HG03354 (cell line): ENCODE measurements around the gene CCR2.
"Not testable (repeated sequence)": the region's sequence is repeated elsewhere in the genome, so short reads cannot be mapped to it uniquely, and the experiment has no call there.

Experiments
- ATAC-seq: cut with Tn5 transposase; IDR thresholded peaks from one replicate; pipeline ENCODE4 v1.9.1; 2021; ENCODE audit warnings: mild to moderate bottlenecking; ENCODE audit not compliant: unreplicated experiment, poor library complexity, severe bottlenecking

The CCR2 gene

DNA sequence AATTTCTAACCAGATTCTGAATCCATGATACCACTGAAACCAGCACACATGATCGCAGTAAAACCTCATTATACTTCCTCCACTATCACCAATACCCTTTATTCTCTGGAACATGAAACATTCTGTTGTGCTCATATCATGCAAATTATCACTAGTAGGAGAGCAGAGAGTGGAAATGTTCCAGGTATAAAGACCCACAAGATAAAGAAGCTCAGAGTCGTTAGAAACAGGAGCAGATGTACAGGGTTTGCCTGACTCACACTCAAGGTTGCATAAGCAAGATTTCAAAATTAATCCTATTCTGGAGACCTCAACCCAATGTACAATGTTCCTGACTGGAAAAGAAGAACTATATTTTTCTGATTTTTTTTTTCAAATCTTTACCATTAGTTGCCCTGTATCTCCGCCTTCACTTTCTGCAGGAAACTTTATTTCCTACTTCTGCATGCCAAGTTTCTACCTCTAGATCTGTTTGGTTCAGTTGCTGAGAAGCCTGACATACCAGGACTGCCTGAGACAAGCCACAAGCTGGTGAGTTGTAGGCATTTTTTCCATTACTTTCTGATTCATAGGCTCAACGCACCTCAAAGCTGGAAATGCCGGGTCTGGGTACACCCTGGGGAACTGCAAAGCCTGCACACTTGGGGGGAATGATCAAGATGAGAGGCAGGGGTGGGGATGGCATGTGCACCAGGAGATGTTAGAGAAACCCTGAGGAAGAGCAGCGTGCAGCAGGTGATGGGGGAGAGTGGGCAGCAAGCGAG is at the start of gene CCR2:
Gene CCR2 (plus strand): TSS at position 465 of the 764 bp plus-strand sequence. CDS start 3,417 bp downstream, outside the sequence.
- ATAC-seq: no peak

DNA sequence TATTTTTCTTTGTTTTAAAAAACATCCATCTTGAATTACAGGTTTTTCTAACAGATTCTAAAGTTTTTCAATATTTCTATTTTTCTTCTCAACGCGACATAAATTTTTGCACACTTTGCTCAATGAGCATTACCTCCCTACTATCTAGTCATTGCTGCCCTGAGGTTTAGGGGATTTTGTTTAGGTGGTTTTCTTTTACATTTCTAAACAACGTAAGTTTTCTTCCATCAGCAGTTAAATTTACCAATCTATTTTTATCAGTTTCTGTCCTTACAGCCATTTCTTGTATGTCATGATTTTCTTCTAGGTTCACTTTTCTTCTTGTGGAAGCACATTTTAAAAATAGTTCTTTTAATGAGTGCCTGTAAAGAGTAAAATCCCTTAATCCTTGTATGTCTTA is 49.2 kb upstream of the CCR2 start:
- no peak for ATAC-seq

DNA sequence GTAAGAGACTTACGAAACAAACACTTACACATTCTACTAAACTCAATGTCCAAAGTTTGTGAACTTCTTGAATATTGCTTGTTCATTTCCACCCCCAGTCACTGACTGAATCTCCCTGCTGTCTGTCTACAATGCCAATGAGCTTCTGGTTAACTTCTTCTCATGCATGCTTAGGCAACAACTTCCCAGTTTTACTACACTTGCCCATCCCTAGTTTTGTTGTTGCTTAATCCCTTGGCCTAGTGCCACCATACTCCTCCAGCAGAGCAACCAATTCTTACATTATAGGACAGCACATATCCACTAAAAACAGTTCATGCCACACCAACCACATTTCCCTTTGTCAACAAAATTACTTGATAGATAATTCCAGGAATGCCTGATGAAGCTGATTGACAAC is 40.9 kb upstream of the CCR2 start:
- ATAC-seq: no peak

DNA sequence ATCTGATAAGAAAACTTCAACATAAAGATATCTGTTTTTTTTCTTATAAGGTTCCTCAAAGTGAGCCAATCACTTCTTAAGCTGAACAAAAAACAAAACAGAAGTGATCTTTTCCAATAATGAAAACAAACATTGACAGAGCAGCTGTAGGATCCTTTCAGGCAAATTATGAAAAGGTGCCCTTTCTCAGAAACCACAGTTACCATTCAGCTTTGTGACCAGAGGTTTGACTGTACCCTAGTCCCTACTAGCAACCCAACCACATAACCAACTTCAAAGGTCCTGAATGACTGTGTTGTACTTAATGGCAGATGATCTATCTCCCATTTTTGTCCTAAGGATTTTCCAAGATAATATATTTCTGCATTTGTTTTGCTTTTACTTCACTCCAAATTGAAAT is 39.4 kb upstream of the CCR2 start:
- peak; percentile 75 for ATAC-seq

DNA sequence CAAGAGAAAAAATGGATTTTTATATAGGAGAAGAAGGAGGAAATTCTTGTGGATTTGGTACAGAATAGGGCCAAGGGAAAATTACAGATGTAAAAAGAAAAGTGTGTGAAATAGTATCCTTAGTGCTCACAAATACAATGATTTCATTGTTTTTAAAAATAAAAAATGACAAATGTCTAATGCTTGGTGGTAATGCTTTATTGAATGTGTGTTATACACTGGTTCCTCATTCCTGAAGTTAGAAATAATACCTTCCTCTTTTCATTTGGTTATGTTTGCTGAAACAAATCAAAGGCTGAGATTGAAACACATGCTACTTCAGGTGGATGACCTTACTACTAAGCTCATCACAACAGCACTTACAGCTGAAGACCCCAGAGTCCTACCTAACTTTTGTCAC is 37.7 kb upstream of the CCR2 start:
- no peak for ATAC-seq

DNA sequence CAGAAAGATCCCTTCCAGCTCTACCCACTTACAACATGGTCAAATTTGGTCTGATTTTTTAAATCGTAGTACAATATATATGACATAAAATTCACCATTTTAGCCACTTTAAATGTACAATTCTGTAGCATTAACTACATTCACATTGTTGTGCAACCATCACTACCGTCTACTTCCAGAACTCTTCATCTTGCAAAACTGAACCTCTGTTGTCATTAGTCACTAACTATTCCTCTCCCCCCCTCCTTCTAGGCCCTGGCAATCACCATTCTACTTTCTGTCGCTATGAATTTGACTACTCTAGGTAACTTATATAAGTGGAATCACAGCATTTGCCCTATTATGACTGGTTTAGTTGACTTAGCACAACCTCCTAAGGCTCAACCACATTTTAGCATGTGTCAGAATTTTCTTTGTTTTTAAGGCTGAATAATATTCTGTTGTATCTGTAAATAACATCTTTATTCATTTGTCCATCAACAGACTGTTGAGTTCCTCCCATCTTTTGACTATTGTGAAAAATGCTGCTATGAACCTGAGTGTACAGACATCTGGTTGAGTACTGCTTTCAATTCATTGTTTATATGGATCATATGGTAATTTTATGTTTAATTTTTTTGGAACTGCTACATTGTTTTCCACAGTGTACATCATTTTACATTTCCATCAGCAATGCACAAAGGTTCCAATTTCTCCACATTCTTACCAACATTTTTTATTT is 35.5 kb upstream of the CCR2 start:
- no peak for ATAC-seq

DNA sequence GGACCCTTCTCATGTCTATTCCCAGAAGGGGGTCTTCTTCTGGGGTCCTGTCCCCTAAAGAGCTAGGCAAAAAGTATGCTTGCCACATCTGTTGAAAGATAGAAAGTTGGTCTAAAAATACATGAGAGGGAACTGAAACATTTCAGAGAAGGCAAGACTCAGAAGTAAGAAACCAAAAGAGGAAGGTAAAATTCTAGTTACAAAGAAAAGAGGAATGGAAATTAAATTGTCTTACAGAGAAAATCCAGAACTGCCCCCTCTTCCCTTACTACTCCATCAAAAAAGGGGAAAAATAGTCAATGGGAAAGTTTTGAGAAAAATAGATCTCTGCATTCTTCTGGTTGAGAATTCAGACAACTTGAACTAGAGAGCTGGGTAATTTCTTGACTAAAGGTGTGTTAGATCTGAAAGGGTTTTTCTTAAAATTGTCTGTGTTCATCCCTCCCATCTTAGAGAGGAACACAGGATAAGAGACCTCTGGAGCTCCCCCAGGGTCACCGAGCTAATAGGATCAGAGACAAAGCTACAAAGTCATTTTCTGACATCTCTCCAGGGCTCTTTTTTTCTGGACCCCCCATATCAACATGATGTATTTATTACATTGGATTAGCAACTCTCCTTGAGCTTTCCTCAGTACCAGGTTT is 32.3 kb upstream of the CCR2 start:
- ATAC-seq: peak; percentile 64

DNA sequence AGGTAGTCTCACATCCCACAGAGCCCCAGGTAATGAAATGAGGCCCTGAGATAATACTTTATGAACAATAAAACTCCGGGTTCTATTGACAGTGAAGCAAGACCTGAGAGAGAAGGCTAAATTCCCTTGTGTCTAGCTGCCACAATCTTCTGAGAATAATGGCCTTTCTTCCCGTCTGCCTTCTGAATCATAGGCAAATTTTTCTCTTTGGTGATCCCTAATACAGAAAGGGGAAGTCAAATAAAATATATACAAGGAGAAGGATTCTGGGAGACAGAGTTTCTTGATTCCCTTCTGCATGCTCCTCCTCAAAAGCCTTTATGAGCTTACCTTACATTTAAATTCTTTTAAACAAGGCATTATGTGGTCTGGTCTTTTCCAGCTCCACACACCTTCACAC is 29.9 kb upstream of the CCR2 start:
- no peak for ATAC-seq

DNA sequence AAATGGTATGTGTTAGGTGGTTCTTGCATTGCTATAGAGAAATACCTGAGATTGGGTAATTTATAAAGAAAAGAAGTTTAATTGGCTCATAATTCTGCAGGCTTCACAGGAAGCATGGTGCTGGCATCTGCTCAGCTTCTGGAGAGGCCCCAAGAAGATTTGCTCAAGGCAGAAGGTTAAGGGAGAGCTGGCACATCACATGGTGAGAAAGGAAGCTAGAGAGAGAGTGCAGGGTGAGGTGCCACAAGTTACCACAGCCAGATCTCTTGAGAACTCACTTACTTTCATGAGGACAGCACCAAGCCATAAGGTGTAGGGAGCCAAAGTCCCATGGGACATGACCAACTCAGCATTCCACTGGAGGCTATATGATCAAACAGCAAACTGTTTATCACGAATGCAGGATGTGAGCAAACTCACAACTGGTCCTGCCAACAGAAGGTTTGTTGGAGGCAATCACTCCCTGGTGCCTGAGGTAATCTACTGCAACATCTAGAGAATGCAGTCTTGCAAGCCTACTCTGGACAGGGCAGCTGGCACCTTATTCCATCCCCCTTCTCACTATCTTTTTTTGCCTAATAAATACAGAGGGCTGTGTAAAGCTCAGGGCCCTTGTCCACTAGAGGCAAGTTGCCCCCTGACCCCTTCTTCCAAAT is 28.1 kb upstream of the CCR2 start:
- no peak for ATAC-seq

DNA sequence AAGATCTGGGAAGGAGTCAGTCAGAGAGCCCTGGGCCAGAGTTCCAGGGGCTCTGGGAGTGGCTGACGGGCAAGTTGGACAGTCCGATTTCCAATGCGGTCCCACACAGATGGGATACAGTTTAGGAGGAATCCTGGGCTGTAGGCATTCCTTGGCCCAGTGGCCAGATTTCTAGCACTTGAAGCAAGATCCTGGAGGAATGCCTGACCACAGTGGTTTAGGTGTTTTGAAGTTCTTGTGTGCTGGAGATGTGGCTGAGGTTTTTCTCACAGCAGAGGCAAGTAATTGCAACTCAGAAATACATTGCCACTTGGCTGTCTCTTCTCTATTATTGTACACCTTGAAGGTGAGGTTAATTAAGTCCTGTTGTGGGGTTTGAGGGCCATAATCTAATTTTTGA is 23.2 kb upstream of the CCR2 start:
- ATAC-seq: not testable (repeated sequence)

DNA sequence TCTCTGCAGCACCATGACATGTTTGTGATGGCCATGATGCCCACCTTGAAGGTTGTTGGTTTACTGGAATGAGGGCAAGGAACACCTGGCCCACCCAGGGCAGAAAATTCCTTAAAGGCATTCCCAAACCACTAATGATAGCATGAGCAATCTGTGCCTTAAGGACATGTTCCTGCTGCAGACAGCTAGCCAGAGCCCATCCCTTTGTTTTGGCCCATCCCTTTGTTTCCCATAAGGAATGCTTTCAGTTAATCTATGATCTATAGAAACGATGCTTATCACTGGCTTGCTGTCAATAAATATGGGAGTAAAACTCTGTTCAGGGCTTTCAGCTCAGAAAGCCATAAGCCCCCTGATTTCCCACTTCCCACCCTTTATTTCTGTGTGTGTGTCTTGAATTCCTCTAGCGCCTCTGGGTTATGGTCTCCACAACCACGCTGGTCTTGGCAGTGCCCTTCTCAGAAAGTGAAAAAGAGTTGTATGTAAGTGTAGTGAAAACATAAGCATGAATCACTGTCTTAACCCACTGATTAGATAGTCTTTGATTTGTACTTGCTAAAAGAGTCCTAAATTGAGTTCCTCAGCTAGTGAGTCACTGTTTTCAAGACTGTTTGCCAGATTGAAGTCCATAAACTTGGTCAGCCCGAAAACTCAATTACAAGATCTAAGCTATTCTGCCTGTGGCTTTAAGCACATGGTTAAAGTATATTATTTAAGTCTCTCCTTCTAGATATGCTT is 19.0 kb upstream of the CCR2 start:
- no peak for ATAC-seq

DNA sequence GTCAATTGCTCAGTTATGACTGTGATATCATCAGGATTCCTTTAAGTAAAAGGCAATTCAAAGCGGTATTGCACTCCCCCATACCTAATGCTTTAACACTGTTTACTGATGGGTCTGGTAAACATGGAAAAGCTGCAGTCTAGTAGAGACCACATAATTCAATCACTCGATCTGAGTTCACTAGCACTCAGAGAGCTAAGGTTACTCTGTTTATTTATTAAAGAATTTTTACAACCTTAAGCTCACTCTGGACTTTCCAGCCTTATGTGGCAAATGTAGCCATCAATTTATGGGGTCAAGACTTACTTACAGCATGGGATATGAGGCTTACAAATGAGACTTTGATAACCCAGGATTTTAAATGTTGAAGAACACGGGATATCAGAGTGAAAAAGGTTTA is 18.4 kb upstream of the CCR2 start:
- ATAC-seq: no peak

DNA sequence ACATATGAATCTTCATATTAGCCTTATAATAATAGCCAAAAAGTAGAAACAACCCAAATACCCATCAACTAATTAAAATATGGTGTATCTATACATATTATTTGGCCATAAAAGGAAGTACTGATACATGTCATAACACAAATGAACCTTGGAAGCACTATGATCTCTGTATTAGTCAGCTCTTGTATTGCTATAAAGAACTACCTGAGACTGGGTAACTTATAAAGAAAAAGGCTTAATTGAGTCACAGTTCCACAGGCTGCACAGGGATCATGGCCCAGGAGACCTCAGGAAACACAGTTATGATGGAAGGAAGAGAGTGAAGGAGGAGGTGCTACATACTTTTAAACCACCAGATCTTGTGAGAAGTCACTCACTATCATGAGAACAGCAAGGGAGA is 16.0 kb upstream of the CCR2 start:
- ATAC-seq: no peak

DNA sequence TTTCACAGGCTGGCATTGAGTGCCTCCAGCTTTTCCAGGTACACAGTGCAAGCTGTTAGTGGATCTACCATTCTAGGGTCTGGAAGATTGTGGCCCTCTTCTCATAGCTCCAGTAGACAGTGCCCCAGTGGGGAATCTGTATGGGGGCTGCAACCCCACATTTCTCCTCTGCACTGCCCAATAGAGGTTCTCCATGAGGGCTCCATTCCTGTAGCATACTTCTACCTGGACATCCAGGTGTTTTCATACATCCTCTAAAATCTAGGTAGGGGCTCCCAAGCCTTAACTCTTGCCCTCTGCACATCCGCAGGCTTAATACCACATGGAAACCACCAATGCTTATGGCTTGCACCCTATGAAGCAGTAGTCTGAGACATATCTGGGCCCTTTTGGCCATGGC is 15.1 kb upstream of the CCR2 start:
- no peak for ATAC-seq

DNA sequence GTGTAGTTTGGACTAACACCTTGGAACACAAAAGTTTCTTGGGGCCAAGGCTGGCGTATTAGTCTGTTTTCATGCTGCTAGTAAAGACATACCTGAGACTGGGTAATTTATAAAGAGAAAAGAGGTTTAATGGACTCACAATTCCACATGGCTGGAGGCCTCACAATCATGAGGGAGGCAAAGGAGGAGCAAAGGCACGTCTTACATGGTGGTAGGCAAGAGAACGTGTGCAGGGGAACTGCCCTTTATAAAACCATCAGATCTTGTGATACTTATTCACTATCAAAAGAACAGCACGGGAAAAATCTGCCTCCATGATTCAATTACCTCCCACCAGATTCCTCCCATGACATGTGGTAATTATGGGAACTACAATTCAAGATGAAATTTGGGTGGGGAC is 9.4 kb upstream of the CCR2 start:
- no peak for ATAC-seq

DNA sequence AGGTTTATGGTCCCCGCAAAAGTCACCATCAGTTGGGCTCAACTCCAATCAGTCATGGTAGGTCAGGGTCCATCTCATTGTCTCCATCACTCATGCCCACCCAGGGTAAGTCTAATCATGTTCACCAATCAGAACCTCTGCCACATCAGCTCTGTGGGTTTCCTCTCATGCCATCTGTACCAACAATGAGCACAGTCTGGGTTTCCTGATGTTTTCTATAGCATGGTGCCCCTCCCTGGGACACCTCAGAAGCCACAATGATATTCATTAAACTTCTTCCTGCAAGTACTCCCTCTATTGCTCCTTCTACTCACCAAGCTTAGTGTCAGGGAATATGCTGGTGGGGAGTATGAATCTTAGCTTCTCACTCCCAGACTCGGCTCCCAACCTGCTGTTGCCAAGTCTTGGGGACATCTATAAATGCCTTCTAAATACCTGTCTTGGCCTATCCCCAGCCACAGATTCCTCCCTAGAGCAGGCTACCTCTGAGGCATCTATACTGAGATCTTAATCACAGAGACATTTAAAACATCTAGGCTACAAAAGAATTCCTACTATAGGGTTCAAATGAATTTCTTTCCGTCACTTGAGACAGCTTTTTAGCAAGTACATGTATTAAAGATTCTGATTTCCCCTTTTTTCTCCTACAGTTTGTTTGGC is 5.0 kb upstream of the CCR2 start:
- ATAC-seq: no peak

DNA sequence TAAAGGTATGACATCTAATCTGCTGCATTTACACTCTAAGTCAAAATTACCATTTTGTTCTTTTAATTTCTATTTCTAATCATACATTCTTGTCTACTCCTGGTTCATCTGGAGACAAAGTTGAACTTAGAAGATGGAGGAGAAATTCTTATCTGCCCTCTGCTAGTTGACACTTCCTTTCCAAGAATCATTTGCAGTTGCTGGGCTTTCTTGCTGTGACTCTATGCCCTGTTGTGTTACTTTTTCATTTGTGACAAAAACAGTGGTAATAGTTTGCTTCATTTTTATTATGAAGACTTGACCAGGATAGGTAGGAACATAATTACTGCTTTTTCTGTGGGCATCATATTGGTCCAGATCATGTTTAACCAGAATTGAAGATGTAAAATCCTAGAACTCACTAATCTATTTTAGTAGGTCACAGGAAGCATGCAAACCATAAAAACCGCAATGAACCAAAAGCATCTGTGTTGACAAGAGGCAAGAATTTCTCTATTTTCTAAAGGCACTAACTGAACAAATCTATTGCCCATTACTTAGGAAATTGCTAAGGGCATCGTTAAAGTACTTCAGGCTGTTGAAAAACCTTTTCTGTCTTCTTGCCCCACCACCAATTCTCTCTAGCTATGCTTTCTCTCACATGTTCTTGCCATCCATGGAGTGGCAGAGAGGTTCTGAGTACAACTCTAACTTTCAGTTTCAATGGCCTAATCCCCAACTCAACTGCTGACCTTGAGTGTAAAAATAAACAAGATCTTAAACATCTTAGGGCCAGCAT is 4.2 kb upstream of the CCR2 start:
- peak; percentile 89 for ATAC-seq

DNA sequence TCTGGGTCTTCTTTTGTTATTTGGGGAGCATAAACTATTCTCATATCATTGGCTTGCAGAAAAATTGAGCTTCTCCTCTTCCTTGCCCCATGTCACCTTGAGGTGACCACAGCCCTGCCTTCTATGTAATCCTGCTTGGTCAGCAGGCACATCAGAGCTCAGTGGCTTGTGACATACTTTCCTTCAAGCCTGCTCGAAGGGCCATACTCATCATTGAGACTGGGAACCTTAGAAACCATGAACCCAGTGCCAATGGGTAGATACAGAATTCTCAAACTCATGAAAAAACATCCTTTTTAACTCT is 3.7 kb upstream of the CCR2 start:
- ATAC-seq: peak; percentile 24

DNA sequence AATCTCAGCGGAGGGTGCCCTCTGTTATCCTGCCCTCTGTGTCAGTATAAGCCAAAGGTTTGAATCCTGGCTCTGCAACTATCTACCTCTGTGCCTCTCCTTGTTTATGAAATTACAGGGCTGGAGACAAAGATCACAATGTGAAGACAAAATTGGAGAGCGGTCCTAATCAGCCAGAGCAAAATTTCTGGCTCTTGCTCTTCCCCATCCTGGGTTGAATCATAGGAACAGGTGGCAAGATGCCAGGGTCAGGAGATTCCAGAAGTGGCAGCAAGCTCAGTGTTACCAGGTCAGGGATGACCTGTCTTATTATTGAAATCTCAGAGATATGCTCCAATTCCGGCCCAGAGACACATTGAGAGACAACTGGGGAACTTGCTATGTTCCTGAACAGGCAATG is 2.3 kb upstream of the CCR2 start:
- no peak for ATAC-seq
